SK-N-SH treated with all-trans-retinoic acid at 6 μM for 48 hours (cell line): ENCODE results near the gene DAB1.

Source experiments
- BACH2 ChIP-seq: fragments of 250-450 bp; sonication (Bioruptor Pico); IDR thresholded peaks from 2 replicates; pipeline ENCODE4 v1.9.0; 2021; ENCODE audit warnings: mild to moderate bottlenecking, borderline replicate concordance
- CREB5 ChIP-seq: fragments of 250-450 bp; sonication (Bioruptor Pico); IDR thresholded peaks from 2 replicates; pipeline ENCODE4 v1.5.1; 2020; ENCODE audit warnings: low read depth, mild to moderate bottlenecking, moderate library complexity
- CSRNP3 ChIP-seq: fragments of 250-450 bp; sonication (Bioruptor Pico); IDR thresholded peaks from 2 replicates; pipeline ENCODE4 v1.5.1; 2021; ENCODE audit warnings: mild to moderate bottlenecking, moderate library complexity
- ESRRG ChIP-seq: fragments of 250-450 bp; sonication (Bioruptor Pico); IDR thresholded peaks from 2 replicates; pipeline ENCODE4 v1.6.1; 2021; ENCODE audit warnings: mild to moderate bottlenecking
- ISL1 ChIP-seq: fragments of 250-450 bp; sonication (Bioruptor Pico); IDR thresholded peaks from 2 replicates; pipeline ENCODE4 v2.1.2; 2022; ENCODE audit warnings: mild to moderate bottlenecking, moderate library complexity
- PATZ1 ChIP-seq: fragments of 250-450 bp; sonication (Bioruptor Pico); IDR thresholded peaks from 2 replicates; pipeline ENCODE4 v1.8.0; 2020; ENCODE audit warnings: mild to moderate bottlenecking, moderate library complexity, borderline replicate concordance
- RARB ChIP-seq: fragments of 250-450 bp; sonication (Bioruptor Pico); IDR thresholded peaks from 2 replicates; pipeline ENCODE4 v1.8.0; 2021; ENCODE audit warnings: mild to moderate bottlenecking, moderate library complexity
- SNAI2 ChIP-seq: fragments of 250-450 bp; sonication (Bioruptor Pico); IDR thresholded peaks from 2 replicates; pipeline ENCODE4 v1.5.0; 2020; ENCODE audit warnings: mild to moderate bottlenecking, moderate library complexity
- TCF4 ChIP-seq: fragments of 250-450 bp; sonication (Bioruptor Pico); IDR thresholded peaks from 2 replicates; pipeline ENCODE4 v1.8.0; 2021; ENCODE audit warnings: mild to moderate bottlenecking, moderate library complexity, borderline replicate concordance
- TOX ChIP-seq: fragments of 250-450 bp; sonication (Bioruptor Pico); IDR thresholded peaks from 2 replicates; pipeline ENCODE4 v1.8.0; 2021; ENCODE audit warnings: mild to moderate bottlenecking, moderate library complexity, borderline replicate concordance
- ZC3H10 ChIP-seq: fragments of 250-450 bp; sonication (Bioruptor Pico); IDR thresholded peaks from 2 replicates; pipeline ENCODE4 v1.5.1; 2021; ENCODE audit warnings: mild to moderate bottlenecking, moderate library complexity
- ZFP3 ChIP-seq: fragments of 250-450 bp; sonication (Bioruptor Pico); IDR thresholded peaks from 2 replicates; pipeline ENCODE4 v1.5.0; 2020; ENCODE audit warnings: mild to moderate bottlenecking, moderate library complexity
- ZNF70 ChIP-seq: fragments of 450-650 bp; formaldehyde crosslinking; IDR thresholded peaks from 2 replicates; pipeline ENCODE4 v1.5.0; 2020; ENCODE audit warnings: mild to moderate bottlenecking, moderate library complexity

- TF ChIP-seq ZC3H10 (CRISPR knock-in tag) (no peak), TCF4 (CRISPR knock-in tag) (no peak), PATZ1 (CRISPR knock-in tag) (no peak), ESRRG (CRISPR knock-in tag) (no peak), CREB5 (CRISPR knock-in tag) (no peak), SNAI2 (CRISPR knock-in tag) (no peak), ZNF70 (no peak), TOX (CRISPR knock-in tag) (no peak), RARB (CRISPR knock-in tag) (no peak), ZFP3 (CRISPR knock-in tag) (no peak), BACH2 (CRISPR knock-in tag) (no peak), CSRNP3 (no peak), ISL1 (CRISPR knock-in tag) (no peak)
Observed at GRCh38 chr1:57443004-57443403, 19.1 kb upstream of the DAB1 start.
